K562 (cell line): Measurements from ENCODE around the gene TMEM167B. TPM values are rescaled to one million over a fixed set of nuclear protein-coding genes. Genes with fewer than 3 reads are reported as not detected.
A peak's percentile ranks its signal among the peaks of the same experiment; 100 is the strongest.

Source experiments
- ARNT ChIP-seq, 2 experiments: fragments of 450-650 bp; IDR thresholded peaks; 2 replicates each; pipeline ENCODE4 v1.6.1; 2016; ENCODE audit warnings: mild to moderate bottlenecking in 1 of 2
- EP300 ChIP-seq: IDR thresholded peaks from 2 replicates; pipeline ENCODE4 v1.6.1; 2012; ENCODE audit warnings: low read length, improper control_type of control experiment
- MCM2 ChIP-seq: fragments of 450-650 bp; IDR thresholded peaks from 2 replicates; pipeline ENCODE4 v1.6.1; 2017; ENCODE audit warnings: low read depth, mild to moderate bottlenecking
- MIER1 ChIP-seq: fragments of 450-650 bp; IDR thresholded peaks from 2 replicates; pipeline ENCODE4 v1.6.1; 2016; ENCODE audit warnings: antibody characterized with exemption, mild to moderate bottlenecking, low read depth
- SMAD3 ChIP-seq: fragments of 450-650 bp; formaldehyde crosslinking; conservative IDR thresholded peaks from 2 replicates; pipeline ENCODE4 v1.4.0; 2020; ENCODE audit warnings: mild to moderate bottlenecking
- SREBF2 ChIP-seq: sonication (generic); formaldehyde crosslinking; IDR thresholded peaks from 2 replicates; pipeline ENCODE4 v1.4.0; 2020; ENCODE audit warnings: mild to moderate bottlenecking, missing genetic modification reagents
- ZFPM2 ChIP-seq: fragments of 250-450 bp; sonication (Bioruptor Pico); IDR thresholded peaks from 2 replicates; pipeline ENCODE4 v1.5.1; 2022; ENCODE audit warnings: mild to moderate bottlenecking
- ZNF12 ChIP-seq: sonication (generic); formaldehyde crosslinking; IDR thresholded peaks from 2 replicates; pipeline ENCODE4 v1.4.0; 2020; ENCODE audit warnings: mild to moderate bottlenecking, missing genetic modification reagents
- ZNF316 ChIP-seq: fragments of 450-650 bp; IDR thresholded peaks from 2 replicates; pipeline ENCODE4 v1.6.1; 2016
- polyA plus RNA-seq, 8 experiments: library from polyadenylated mRNA; depleted of rRNA in 4 of 8; stranded (reverse) in 5 of 8; unstranded in 3 of 8; fragments of >200 nt; fragmentation: Nextera tagmentation in 2 of 8; fragmentation: Illumina TruSeq in 1 of 8; extraction: Ambion mirVana in 2 of 8; extraction: Trizol in 1 of 8; gene quantifications; 2 replicates each; pipeline versions ENCODE4 v1.2.1 to v1.2.3, GENCODE V29; 2011 to 2014; ENCODE audit warnings: inconsistent platforms in 1 of 8, missing spikeins in 1 of 8
- total RNA-seq, 7 experiments: library from RNA; depleted of rRNA in 6 of 7; stranded (reverse); fragments of >200 nt in 6 of 7; fragmentation: Illumina TruSeq in 2 of 7; extraction: Trizol in 2 of 7; gene quantifications; 2 replicates each; pipeline versions ENCODE4 v1.2.1 to v1.2.3, GENCODE V29; 2011 to 2021; ENCODE audit warnings: low replicate concordance in 1 of 7
- TF ChIP-seq, protein P1 (sequence below), 3 experiments: IDR thresholded peaks in 2 of 3; conservative IDR thresholded peaks in 1 of 3; 2 replicates each; pipeline ENCODE4 v1.5.1; 2011 to 2012; ENCODE audit warnings: low read length in 3 of 3, mild to moderate bottlenecking in 3 of 3, control low read depth in 2 of 3, improper control_type of control experiment in 1 of 3, inconsistent platforms in 1 of 3, low read depth in 1 of 3, mixed read lengths in 1 of 3, moderate library complexity in 1 of 3; ENCODE audit not compliant: insufficient read depth in 2 of 3
- TF ChIP-seq, protein P2 (sequence below): sonication (generic); formaldehyde crosslinking; IDR thresholded peaks from 2 replicates; pipeline ENCODE4 v1.8.1; 2023; ENCODE audit warnings: missing genetic modification reagents, mild to moderate bottlenecking, borderline replicate concordance
- TF ChIP-seq, protein P3 (sequence below): fragments of 250-450 bp; sonication (Bioruptor Pico); IDR thresholded peaks from 2 replicates; pipeline ENCODE4 v1.8.0; 2022; ENCODE audit warnings: inconsistent platforms, mild to moderate bottlenecking, moderate library complexity, borderline replicate concordance
- TF ChIP-seq, protein P4 (sequence below): fragments of 450-650 bp; formaldehyde crosslinking; IDR thresholded peaks from 2 replicates; pipeline ENCODE4 v1.4.0; 2020; ENCODE audit warnings: mild to moderate bottlenecking
- TF ChIP-seq, protein P5 (sequence below): fragments of 250-450 bp; sonication (Bioruptor Pico); IDR thresholded peaks from 2 replicates; pipeline ENCODE4 v1.5.0; 2020; ENCODE audit warnings: mild to moderate bottlenecking, borderline replicate concordance

The TMEM167B gene
- total and polyA plus RNA-seq, 9 of the 15 experiments (the other 6 are each of a cell fraction or from before 2014, with no cell fraction given), result 17.2 to 36.4 (median 32.2) TPM

DNA sequence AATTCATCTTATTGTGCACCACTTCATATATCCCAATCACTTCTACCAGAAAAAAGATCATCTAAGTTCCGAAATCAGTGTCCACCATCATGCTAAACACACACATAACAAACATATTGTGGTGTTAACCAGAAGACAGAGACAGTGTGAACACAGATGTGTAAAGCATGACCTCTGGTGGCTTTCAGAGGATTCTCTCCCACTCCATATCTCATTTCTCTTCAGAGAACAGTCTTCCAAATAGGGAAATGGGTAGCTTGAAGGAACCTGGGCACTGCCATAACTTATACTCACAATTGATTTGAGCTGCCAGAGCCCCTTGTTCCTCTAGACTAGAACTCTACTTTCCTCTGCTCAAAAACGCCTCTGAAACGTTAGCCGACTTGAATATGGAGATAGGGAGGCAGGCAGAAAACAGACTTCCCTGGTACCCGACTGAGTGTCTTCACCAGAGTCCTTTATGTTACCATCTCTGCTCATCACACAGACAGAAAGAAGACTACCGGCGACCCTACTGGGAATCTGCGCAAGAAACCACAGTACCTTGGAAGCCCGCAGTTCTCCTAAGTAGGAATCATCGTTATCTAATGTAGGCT, 21.6 kb downstream of the TMEM167B start (continued):
- TF ChIP-seq, protein P1, sequence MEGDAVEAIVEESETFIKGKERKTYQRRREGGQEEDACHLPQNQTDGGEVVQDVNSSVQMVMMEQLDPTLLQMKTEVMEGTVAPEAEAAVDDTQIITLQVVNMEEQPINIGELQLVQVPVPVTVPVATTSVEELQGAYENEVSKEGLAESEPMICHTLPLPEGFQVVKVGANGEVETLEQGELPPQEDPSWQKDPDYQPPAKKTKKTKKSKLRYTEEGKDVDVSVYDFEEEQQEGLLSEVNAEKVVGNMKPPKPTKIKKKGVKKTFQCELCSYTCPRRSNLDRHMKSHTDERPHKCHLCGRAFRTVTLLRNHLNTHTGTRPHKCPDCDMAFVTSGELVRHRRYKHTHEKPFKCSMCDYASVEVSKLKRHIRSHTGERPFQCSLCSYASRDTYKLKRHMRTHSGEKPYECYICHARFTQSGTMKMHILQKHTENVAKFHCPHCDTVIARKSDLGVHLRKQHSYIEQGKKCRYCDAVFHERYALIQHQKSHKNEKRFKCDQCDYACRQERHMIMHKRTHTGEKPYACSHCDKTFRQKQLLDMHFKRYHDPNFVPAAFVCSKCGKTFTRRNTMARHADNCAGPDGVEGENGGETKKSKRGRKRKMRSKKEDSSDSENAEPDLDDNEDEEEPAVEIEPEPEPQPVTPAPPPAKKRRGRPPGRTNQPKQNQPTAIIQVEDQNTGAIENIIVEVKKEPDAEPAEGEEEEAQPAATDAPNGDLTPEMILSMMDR (IDR thresholded peaks at IDR 0.05 in 2 of 3, conservative IDR thresholded peaks at IDR 0.05 in 1 of 3; ENCODE audit: insufficient read depth in 2 of 3, low read depth in 1 of 3, low read length in 3 of 3), result peak; percentile 77 to 93 (median 78); a peak in 5 of 6 replicates
- TF ChIP-seq MIER1, result no peak
- TF ChIP-seq, protein P2, sequence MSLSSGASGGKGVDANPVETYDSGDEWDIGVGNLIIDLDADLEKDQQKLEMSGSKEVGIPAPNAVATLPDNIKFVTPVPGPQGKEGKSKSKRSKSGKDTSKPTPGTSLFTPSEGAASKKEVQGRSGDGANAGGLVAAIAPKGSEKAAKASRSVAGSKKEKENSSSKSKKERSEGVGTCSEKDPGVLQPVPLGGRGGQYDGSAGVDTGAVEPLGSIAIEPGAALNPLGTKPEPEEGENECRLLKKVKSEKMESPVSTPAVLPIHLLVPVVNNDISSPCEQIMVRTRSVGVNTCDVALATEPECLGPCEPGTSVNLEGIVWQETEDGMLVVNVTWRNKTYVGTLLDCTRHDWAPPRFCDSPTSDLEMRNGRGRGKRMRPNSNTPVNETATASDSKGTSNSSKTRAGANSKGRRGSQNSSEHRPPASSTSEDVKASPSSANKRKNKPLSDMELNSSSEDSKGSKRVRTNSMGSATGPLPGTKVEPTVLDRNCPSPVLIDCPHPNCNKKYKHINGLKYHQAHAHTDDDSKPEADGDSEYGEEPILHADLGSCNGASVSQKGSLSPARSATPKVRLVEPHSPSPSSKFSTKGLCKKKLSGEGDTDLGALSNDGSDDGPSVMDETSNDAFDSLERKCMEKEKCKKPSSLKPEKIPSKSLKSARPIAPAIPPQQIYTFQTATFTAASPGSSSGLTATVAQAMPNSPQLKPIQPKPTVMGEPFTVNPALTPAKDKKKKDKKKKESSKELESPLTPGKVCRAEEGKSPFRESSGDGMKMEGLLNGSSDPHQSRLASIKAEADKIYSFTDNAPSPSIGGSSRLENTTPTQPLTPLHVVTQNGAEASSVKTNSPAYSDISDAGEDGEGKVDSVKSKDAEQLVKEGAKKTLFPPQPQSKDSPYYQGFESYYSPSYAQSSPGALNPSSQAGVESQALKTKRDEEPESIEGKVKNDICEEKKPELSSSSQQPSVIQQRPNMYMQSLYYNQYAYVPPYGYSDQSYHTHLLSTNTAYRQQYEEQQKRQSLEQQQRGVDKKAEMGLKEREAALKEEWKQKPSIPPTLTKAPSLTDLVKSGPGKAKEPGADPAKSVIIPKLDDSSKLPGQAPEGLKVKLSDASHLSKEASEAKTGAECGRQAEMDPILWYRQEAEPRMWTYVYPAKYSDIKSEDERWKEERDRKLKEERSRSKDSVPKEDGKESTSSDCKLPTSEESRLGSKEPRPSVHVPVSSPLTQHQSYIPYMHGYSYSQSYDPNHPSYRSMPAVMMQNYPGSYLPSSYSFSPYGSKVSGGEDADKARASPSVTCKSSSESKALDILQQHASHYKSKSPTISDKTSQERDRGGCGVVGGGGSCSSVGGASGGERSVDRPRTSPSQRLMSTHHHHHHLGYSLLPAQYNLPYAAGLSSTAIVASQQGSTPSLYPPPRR, result no peak
- no peak for TF ChIP-seq SREBF2
- TF ChIP-seq ZFPM2 (CRISPR knock-in tag), result no peak
- no peak for TF ChIP-seq ZNF12 (CRISPR knock-in tag)
- TF ChIP-seq ZNF316, result no peak
- no peak for TF ChIP-seq MCM2
- TF ChIP-seq EP300, result peak; percentile 9; the same call in 1 of the 2 replicates
- TF ChIP-seq ARNT (IDR thresholded peaks at IDR 0.05), result 0 out of 4 replicates have a peak, but pooled peaks of 1 of the 2 experiments have one; percentile 21
- TF ChIP-seq, protein P3, sequence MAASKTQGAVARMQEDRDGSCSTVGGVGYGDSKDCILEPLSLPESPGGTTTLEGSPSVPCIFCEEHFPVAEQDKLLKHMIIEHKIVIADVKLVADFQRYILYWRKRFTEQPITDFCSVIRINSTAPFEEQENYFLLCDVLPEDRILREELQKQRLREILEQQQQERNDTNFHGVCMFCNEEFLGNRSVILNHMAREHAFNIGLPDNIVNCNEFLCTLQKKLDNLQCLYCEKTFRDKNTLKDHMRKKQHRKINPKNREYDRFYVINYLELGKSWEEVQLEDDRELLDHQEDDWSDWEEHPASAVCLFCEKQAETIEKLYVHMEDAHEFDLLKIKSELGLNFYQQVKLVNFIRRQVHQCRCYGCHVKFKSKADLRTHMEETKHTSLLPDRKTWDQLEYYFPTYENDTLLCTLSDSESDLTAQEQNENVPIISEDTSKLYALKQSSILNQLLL (CRISPR knock-in tag), result no peak
- TF ChIP-seq SMAD3 (CRISPR knock-in tag), result no peak
- TF ChIP-seq, protein P4, sequence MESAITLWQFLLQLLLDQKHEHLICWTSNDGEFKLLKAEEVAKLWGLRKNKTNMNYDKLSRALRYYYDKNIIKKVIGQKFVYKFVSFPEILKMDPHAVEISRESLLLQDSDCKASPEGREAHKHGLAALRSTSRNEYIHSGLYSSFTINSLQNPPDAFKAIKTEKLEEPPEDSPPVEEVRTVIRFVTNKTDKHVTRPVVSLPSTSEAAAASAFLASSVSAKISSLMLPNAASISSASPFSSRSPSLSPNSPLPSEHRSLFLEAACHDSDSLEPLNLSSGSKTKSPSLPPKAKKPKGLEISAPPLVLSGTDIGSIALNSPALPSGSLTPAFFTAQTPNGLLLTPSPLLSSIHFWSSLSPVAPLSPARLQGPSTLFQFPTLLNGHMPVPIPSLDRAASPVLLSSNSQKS (CRISPR knock-in tag), result 0 out of 2 replicates have a peak, but pooled peaks have one; percentile 33
- TF ChIP-seq, protein P5, sequence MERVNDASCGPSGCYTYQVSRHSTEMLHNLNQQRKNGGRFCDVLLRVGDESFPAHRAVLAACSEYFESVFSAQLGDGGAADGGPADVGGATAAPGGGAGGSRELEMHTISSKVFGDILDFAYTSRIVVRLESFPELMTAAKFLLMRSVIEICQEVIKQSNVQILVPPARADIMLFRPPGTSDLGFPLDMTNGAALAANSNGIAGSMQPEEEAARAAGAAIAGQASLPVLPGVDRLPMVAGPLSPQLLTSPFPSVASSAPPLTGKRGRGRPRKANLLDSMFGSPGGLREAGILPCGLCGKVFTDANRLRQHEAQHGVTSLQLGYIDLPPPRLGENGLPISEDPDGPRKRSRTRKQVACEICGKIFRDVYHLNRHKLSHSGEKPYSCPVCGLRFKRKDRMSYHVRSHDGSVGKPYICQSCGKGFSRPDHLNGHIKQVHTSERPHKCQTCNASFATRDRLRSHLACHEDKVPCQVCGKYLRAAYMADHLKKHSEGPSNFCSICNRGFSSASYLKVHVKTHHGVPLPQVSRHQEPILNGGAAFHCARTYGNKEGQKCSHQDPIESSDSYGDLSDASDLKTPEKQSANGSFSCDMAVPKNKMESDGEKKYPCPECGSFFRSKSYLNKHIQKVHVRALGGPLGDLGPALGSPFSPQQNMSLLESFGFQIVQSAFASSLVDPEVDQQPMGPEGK (CRISPR knock-in tag), result no peak
